ENCODE data around the gene TPRN. TPM values are rescaled to one million over a fixed set of nuclear protein-coding genes. Genes with fewer than 3 reads are reported as not detected.

Gene TPRN
- total RNA-seq, 3 donors from 2014 or later, result 73.8 to 170 (median 122) TPM

DNA sequence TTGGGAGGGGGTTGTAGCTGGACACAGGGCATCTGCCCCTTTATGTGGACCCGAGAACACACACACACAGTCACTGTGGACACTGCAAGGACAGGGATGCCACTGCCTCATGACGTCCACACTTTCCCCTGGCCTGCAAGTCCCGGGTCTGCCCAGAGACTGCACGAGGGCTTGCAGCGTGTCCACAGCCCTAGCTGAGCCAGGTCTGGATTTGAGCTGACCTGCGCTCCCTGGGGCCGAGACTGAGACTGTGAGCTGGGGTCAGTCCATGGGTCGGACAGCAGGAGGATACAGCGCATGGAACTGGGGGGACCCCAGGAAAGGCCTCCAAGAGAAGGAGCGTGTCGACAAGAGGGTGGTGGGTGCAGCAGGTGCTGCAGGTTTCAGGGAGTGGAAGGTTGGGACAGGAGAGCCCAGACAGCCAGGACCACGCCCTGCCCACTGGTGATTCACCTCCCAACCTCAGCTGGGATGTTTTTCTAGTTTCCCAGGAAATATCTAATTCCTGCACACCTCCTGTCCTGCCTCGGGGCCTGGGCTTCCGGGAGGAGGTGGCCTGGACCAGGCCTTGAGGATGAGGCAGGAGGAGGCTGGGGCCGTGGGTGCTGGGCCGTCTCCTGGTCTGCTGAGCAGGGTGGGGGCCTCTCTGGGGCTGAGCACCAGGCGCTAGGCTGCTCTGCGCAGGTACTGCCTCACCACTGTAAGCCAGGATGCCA lies 26.0 kb upstream of the TPRN start:
- Histone ChIP-seq H3K9me3 (no peaks in the 10 kb centered on the region), H3K4me1 (ENCODE audit: low read depth) (peaks cover 40% of the 10 kb centered on the region), H3K4me3 (no peak overlapping the region), H3K36me3 (ENCODE audit: low read depth) (no peaks in the 10 kb centered on the region)
- DNase-seq (no peak), ATAC-seq (peak; percentile 0)
- intact Hi-C loops (cut with DNase I, micrococcal nuclease), result no loop called here
- TF ChIP-seq, protein P1, sequence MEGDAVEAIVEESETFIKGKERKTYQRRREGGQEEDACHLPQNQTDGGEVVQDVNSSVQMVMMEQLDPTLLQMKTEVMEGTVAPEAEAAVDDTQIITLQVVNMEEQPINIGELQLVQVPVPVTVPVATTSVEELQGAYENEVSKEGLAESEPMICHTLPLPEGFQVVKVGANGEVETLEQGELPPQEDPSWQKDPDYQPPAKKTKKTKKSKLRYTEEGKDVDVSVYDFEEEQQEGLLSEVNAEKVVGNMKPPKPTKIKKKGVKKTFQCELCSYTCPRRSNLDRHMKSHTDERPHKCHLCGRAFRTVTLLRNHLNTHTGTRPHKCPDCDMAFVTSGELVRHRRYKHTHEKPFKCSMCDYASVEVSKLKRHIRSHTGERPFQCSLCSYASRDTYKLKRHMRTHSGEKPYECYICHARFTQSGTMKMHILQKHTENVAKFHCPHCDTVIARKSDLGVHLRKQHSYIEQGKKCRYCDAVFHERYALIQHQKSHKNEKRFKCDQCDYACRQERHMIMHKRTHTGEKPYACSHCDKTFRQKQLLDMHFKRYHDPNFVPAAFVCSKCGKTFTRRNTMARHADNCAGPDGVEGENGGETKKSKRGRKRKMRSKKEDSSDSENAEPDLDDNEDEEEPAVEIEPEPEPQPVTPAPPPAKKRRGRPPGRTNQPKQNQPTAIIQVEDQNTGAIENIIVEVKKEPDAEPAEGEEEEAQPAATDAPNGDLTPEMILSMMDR (IDR thresholded peaks at IDR 0.05), result no peak

DNA sequence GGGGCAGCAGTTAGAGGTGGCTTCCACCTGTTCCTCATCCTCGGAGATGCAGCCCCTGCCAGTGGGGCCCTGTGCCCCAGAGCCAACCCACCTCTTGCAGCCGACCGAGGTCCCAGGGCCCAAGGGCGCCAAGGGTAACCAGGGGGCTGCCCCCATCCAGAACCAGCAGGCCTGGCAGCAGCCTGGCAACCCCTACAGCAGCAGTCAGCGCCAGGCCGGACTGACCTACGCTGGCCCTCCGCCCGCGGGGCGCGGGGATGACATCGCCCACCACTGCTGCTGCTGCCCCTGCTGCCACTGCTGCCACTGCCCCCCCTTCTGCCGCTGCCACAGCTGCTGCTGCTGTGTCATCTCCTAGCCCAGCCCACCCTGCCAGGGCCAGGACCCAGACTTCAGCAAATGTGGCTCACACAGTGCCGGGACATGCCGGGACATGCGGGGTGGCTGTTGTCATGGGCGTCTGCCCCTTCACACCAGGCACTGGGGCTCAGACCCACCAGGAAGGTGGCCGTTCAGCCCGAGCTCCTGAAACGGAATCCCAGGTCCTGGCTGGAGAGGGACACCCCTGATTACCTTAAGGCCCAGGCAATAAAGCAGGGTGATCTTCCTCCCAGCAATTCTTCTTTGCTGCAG lies 25.3 kb upstream of the TPRN start:
- Histone ChIP-seq H3K4me3 (no peak overlapping the region), H3K4me1 (ENCODE audit: low read depth) (peaks cover 42% of the 10 kb centered on the region), H3K36me3 (ENCODE audit: low read depth) (no peaks in the 10 kb centered on the region), H3K9me3 (no peaks in the 10 kb centered on the region)
- intact Hi-C loops (cut with DNase I, micrococcal nuclease), result no loop called here
- TF ChIP-seq, protein P1 (IDR thresholded peaks at IDR 0.05), result no peak
- DNase-seq (no peak), ATAC-seq (no peak)

DNA sequence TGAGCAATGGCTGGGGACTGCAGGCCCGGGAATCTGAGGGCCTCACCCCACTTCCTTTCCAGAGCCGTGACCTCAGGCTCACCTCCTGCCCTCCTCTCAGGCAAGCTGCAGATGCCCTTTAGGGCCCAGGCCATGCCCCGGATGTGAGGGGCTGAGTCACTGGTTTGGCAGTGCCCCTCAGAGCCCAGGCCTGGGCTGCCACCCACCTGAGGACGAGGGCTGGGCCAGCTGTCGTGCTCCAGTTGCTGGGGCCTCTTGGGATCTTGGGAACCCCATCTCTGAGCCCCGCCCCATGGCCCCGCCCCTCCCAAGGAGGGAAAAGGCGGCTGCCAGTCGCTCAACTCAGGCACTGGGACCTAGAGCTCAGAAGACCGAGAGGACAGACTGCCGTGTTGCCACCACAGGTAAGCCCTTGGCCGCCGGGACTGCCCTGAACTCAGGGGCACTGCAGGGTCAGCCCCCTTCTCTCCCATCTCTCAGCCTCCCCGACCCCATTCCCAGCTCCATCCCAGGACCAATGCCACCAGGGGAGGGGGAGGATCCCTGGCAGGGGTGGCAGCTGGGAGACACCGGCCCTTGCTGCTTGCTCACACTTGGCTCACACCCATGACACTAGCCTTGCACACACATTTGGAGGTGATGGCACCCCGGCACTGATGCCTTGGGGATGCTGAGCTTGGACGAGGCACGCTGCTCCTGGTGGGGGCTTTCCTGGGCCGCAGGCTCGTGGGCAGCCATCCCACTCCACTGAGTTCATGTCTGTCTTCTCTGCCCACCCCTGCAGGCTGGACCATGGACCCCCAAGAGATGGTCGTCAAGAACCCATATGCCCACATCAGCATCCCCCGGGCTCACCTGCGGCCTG lies 24.5 kb upstream of the TPRN start, which contains the start of gene CYSRT1:
TSS of gene CYSRT1 (plus strand) at position 345 of the 865 bp plus-strand sequence. CDS start at position 793, 448 bp downstream.
- DNase-seq (peak in 2 of 3 donors; percentile 38 to 63), ATAC-seq (no peak)
- H3K36me3 ChIP-seq (ENCODE audit: low read depth), result no peaks in the 10 kb centered on the region
- peaks cover 41% of the 10 kb centered on the region for H3K4me1 ChIP-seq (ENCODE audit: low read depth)
- TF ChIP-seq, protein P1 (IDR thresholded peaks at IDR 0.05), result no peak
- H3K4me3 ChIP-seq, result no peak within 1 kb of the TSS
- intact Hi-C loops (cut with DNase I, micrococcal nuclease), result no loop called here
- H3K9me3 ChIP-seq, result no peaks in the 10 kb centered on the region

DNA sequence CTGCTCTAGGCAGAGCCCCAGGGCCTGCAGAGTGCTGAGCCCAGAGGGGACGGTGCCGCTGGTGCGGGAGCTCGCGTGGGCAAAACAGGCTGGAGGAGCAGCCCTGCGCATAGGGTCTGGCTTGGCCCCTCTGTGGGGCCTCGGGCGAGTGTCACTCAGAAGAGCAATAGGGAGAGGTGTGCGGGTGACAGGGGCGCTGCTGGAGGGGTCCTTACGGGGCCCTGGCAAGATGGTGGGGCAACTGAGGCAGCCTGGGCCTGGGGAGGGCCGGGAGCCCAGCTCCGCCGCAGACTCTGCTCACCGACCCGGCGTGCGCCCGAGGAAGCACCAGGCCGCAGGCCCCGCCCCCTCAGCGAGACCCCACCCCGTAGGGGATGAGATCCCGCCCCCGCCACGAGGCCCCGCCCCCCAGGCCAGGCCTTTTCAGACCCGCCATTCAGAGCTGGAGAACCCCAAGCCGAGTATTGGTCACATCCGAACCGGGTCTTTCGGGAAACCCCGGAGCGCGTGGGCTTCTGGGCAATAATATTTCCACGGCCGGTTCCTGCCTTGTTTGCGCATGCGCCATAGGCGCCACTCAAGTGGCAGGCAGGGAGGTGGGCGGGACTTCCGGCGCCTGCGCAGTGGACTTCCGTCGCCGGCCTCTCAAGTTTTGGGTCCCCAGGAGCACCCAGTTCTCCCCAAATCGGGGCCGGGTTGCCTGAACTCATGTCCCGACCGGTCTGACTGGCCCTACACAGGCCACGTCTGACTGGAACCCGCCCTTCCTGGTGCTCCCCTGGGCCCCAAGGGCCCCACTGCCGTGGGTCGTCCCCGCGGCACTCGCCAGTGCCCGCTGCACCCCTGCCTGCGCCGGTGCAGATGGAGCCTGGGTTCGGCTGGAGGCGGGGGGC lies 22.8 kb upstream of the TPRN start:
- Histone ChIP-seq H3K4me1 (ENCODE audit: low read depth) (peaks cover 39% of the 10 kb centered on the region), H3K4me3 (peak overlapping the region; percentile 42), H3K9me3 (no peaks in the 10 kb centered on the region), H3K36me3 (ENCODE audit: low read depth) (no peaks in the 10 kb centered on the region)
- TF ChIP-seq, protein P1 (IDR thresholded peaks at IDR 0.05), result no peak
- intact Hi-C loops (cut with DNase I, micrococcal nuclease), result no loop called here
- peak; percentile 85 for ATAC-seq
- DNase-seq, result peak; percentile 97 to 98 (median 97)
